Measurements from ENCODE around the gene GJD2.

Gene GJD2

DNA sequence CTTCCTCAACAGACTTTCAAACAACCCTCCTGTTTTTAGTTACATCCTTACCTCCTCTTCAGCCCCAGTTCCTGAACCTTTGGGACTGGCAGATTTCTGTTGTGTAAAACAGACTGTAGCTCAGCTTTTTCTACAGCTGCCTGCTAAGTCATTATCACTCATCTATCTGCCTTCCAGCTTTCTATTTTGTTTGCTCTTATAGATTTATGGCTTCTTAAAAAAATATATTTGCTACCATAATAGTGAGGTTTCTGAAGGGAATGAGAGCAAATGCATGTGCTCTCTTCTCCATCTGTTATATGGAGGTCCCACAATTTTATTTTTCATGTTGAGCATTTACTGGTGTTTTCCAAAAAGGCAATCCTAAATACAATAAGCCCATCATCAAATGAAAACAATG is 18.2 kb upstream of the GJD2 start:
- DNase-seq (ENCODE audit: low read depth) = no peak

DNA sequence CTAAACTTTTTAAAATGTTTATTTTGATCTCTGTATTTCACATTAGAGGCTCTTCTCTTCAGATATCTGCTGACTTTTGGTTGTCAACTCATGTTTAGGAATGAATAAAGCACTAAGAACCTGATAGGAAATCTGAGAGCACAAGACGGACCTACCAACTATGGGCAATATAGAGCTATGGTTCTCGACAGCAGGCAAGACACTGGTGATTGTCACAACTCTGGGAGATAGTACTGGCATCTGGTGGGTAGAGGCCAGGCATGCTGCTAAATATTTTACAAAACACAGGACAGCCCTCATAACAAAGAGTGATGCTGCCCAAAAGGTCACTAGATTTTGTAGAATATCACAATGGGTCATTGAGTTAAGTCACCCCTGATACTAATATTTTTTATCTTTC is 17.5 kb upstream of the GJD2 start:
- no peak for DNase-seq (ENCODE audit: low read depth)

DNA sequence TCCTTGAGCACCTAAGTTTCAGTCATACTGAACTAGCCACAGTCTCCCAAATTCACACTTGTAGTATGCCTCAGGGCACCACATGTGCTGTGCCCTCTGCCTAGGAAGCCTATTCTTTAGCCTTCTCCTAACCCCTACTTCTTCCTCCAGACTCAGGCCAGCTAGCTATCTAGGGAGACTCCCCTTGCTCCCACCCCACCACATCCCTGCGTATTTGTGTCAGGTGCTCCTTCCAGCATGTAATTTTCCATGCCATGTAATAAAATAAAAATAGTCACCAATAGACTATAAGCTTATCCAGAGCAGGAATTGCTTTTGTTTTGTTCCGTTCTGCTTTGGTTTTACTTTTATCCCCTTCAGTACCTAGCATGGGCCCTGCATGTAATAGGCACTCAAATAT is 14.9 kb upstream of the GJD2 start:
- DNase-seq (ENCODE audit: low read depth) = no peak

GRCh38 chr15:34768530-34768929 is 13.7 kb upstream of the GJD2 start:
- DNase-seq (ENCODE audit: low read depth) = no peak

GRCh38 chr15:34765741-34766140 is 10.9 kb upstream of the GJD2 start:
- no peak for DNase-seq (ENCODE audit: low read depth)

DNA sequence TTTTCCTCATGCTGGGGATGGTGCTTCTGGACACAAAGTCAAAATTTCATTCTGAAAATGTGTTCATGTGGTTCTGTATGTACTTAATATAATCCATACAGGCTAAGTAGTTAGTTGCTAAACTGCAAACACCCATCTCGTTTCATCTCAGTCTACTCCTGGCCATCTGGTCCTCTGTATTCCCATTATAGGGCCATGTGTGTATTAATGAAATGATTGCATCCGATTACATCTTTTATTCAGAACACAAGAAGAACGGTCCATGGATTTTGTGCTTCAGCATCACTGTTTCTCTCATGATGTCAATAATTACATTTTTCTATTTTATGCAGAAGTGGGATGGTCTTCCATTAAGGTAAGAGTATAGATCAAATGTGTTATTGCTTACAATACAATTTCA is 6.1 kb upstream of the GJD2 start:
- DNase-seq (ENCODE audit: low read depth) = no peak

DNA sequence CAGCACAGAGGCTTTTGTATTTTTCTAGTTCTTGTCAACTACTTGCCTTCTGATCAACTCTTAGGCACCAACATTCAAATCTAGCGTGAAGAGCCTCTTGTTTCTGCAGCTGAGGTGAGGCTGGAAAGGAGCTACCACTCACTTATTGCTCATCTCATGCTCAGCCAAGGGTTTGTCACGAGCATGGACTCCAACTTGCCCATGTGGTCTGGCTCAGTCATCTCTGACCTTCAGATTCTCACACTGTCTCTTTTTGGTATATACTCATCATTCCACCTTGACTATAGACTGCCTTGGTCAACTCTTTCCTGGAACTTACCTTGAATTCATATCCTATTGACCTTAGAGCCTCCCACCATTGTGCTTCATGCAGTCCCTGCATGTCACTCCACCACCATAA is 5.2 kb upstream of the GJD2 start:
- no peak for DNase-seq (ENCODE audit: low read depth)

DNA sequence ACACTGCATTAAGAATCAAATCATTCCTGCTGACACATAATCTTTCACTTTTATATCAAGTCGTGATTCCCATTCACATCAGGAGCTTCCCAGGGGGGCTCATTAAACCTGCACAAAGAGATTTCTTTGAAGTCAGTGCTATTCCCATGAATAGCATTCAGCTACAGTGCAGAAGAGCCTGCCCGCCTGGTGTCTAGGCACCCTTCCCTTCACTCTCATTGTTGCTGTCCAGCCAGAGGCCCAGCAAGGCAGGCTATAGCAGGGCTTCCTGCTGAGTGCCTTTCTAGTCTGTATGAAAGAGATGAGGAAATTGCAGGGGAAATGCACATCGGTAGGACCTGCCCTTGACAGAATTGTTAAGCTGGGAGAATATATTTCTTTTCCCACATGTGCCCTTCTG is 4.5 kb upstream of the GJD2 start:
- no peak for DNase-seq (ENCODE audit: low read depth)

DNA sequence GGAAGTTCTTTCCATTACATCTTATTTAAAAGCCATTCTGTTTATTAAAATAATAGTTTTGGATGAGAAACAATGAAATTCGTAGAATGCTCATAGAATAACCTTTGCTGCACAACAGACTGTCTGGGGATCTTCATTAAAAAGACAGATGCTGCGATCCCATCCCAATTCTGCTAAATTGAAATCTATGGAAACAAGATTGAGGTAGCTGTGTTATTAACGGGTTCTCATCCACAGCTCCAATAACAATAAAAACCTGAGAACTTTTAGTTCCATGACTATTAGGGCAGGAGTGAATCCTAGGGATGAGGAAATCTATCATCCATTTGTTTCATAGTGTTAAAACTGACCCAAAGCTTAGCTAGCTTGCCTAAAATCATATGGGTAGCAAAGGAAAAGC is 2.5 kb upstream of the GJD2 start:
- no peak for DNase-seq (ENCODE audit: low read depth)

DNA sequence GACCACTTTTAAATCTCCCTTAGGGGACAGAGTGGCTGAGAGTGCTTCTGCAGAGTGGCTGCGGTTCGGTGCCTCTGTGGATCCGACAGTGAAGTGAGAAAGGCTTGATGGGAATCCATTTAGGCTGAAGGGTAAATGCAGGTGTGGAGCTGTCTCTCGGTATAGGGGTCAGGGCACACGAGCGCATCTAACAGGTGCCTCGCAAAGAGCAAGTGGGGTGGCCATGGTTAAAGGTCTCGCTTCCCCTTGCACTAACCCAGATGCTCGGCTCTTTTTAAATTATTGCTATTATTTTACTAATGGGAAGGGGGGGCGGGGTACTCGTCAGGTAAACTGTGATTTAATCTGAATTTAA is 598 bp upstream of the GJD2 start:
- no peak for DNase-seq (ENCODE audit: low read depth)

- DNase-seq (ENCODE audit: low read depth) = no peak
Observed at GRCh38 chr15:34754171-34754601, 612 bp downstream of the GJD2 start.

- DNase-seq (ENCODE audit: low read depth) = no peak
Observed at GRCh38 chr15:34753236-34753894, 1.4 kb downstream of the GJD2 start.

GRCh38 chr15:34749691-34750090 is 5.1 kb downstream of the GJD2 start:
- DNase-seq (ENCODE audit: low read depth) = no peak

- no peak for DNase-seq (ENCODE audit: low read depth)
Observed at GRCh38 chr15:34739346-34739745, 15.5 kb downstream of the GJD2 start.

DNA sequence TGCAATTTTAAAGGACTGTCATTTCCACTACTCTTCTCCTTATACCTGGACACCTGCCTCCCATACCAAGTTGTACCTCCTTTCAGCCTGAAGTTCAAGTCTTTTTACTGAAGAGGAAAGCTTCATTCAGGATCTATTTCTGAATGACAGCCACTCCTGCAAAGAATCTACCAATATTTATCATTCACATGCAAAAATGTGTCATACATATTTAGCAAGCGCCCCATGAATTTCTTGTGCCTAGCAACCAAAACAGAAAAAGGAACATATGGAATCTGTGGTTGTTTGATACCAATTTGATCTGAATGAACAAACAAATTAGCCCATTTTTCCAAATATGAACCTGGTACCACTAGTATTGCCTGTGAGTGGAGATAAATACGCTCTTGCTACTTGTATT is 16.8 kb downstream of the GJD2 start:
- DNase-seq (ENCODE audit: low read depth) = no peak

GRCh38 chr15:34737477-34737876 is 17.3 kb downstream of the GJD2 start:
- DNase-seq (ENCODE audit: low read depth) = no peak

- no peak for DNase-seq (ENCODE audit: low read depth)
Observed at GRCh38 chr15:34734303-34734702, 20.5 kb downstream of the GJD2 start.

- no peak for DNase-seq (ENCODE audit: low read depth)
Observed at GRCh38 chr15:34733621-34734020, 21.2 kb downstream of the GJD2 start.

DNA sequence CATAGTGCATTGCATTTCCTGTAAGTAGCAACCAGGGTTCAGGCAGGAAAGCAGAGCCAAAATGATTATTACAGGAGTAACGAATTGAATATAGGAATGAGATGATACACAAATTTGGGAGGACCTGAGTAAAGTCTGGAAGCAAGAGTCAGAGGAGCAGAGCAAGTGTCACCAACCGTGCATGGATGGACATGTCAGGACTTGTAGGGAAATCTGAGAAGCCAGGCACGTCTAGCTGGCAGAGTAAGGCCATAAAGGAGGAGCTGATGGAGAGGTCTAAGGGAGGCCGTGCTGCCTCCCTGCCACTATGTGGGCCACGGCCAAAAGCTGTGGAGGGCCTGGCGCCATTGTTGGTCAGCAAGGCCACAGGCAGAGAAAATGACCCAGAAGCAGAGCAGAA is 22.4 kb downstream of the GJD2 start:
- DNase-seq (ENCODE audit: low read depth) = no peak

DNA sequence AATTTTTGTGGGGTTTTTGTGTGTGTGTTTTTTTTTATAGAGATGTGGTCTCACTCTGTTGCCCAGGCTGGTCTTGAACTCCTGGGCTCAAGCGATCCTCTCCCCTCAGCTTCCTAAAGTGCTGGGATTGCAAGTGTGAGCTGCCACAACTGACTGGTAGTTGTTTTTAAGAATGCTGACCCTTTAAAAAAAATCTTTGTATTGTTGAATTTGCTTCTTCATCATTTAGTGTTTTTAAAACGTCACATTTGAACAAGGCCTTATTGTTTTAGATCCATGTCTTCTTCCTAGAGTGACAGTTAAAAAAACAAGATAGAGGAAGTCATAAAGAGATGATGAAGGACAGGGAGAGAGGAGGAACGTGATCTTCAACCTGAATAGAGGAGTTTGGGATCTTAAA is 24.1 kb downstream of the GJD2 start:
- DNase-seq (ENCODE audit: low read depth) = no peak

- no peak for DNase-seq (ENCODE audit: low read depth)
Observed at GRCh38 chr15:34729886-34730285, 24.9 kb downstream of the GJD2 start.

GRCh38 chr15:34729056-34729455 is 25.7 kb downstream of the GJD2 start:
- DNase-seq (ENCODE audit: low read depth) = no peak

DNA sequence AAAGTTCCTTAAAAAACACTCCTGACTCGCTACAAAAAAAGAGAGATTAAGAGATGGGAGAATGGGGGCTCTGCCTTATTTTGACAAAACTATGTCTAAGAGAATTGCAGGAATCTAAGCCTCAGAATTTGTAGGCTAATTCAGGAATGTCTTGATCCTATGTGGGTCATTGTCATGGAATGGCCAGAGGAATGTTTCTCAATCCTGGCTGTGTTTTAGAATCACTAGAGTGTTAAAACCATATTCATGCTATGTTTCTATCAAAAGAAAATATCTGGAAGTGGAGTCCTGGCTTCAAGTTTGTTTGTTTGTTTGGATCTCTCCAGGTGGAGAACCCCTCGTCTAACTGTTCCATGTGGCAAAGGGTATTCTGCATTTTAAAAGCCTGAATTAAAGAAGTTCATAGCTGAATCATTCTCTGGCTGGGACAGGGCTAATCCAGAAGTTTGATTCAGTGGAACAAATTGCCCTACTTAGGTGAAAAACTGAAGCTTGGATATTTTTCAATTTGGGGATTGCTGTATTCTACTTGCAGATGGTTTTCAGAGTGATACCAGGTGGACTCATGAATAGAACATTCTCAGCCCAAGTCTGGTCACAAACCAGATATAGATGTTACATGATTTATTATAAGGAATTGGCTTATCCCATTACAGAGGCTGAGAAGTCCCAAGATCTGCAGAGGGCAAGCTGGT is 28.2 kb downstream of the GJD2 start:
- no peak for DNase-seq (ENCODE audit: low read depth)

DNA sequence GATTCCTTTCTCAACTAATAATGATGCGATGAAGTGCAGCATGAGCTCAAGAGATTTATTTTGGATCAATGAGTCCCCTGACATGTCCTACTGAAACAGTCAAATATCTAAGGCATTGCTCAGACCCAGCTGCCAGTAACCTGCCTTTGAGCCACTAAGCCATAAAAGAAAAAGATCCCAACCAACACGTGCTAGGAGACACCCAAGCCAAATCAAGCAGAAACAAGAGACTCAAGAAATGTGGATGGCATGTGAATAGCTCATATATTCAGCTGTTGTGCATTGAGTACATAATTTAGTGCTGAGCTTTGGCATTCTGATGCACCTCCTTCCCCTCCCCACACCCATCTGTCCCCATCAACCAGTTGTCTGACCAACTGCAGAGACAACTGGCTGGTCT is 29.2 kb downstream of the GJD2 start:
- DNase-seq (ENCODE audit: low read depth) = no peak
